HG03139 (cell line): ENCODE measurements around the gene FAM131B.

ENCODE experiments used
- ATAC-seq: cut with Tn5 transposase; IDR thresholded peaks from one replicate; pipeline ENCODE4 v1.9.1; 2021; ENCODE audit not compliant: unreplicated experiment

Gene FAM131B

GRCh38 chr7:143325240-143325639 is 37.3 kb downstream of the FAM131B start:
- ATAC-seq: no peak

DNA sequence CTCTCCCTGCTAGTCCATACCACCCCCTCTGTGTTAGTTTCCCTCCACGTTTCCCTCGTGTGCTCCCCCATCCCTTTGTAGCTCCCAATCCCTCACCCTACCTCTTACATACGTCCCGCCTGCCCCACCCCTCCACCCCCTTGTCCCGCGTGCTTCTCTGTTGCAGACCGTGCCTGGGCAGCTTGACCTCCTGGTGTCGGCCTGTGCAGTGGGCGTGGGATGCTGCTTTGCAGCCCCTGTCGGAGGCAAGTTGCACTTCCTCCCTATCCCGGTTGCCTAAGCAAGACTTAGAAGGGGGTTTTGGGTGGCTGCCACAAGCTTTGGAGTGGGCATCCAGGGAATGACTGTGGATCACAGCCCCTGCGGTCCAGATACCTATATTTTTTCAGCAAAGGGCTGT is 38.9 kb downstream of the FAM131B start:
- ATAC-seq: no peak

DNA sequence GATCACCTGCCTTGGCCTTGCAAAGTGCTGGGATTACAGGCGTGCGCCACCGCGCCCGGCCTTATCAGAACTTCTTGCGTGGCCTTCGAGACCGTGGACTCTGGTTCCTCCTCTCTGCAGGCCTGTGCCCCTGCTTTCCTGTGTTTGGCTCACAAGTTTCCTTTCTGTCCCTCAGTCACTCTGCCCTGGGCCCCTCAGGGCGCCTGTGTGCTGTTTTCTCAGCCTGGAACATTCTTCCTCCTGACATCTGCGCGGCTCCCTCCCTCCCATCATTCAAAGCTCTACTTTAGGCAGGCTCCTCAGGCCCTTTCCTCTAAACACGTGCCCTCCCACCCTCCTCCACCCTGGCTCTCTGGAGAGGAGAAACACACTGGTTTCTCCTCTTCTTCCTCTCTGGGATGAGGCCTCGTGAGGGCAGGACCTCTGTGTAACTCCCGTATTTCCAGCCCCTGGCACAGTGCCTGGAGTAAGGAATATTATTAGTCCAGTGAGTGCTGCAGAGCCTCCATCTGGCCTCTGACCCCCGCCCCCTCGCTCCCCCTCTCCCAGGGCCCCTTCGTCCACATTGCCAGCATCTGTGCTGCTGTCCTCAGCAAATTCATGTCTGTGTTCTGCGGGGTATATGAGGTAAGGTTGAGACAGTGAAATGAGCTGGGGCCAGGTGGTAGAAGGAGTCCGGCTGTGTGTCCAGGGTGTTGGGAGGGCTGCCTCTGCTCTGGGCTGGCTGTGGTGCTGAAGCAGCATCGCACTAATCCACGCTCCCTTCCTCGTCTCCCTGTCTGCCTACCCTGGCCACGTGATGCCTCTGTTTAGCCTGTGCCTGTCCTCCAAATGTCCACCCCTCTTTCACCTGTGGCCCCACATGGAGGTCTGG is 39.5 kb downstream of the FAM131B start:
- ATAC-seq: no peak

- ATAC-seq: no peak
Measured at GRCh38 chr7:143321734-143322133, 40.8 kb downstream of the FAM131B start.

DNA sequence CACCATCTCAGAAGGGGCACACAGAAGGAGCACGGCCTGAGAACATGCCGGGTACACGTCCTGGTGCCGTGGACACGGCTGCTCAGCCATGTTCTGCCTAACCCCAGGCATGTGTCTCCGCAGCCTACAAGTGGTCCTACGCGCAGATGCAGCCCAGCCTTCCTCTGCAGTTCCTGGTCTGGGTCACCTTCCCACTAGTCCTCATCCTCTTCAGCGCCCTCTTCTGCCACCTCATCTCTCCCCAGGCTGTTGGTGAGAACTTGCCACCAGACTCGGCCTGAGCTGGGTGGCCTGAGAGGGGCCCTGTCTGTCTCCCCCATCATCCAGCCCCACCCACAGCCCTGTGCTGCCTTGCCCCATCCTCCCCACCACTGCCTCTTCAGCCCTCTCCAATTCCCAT is 41.3 kb downstream of the FAM131B start:
- ATAC-seq: no peak

- no peak for ATAC-seq
Measured at GRCh38 chr7:143320620-143321019, 41.9 kb downstream of the FAM131B start.

DNA sequence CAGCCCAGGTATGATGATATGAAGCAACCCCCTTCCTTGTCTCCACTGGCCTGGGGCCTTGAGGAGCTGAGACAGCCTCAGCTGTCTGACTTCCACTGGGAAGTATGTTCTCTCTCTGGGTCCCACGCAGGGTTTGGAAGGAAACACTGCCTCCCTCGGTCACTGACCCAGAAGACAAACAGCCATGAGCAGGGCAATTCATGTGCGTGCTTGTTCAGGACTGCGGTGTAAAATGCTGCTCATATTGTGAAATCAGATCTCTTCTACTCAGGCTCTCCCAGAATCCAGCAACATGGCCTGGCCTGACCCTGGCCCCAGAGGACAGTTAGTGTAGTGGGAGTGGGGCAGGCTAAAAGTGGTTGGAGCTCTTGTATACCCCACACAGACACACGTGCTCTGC is 43.9 kb downstream of the FAM131B start:
- ATAC-seq: no peak

DNA sequence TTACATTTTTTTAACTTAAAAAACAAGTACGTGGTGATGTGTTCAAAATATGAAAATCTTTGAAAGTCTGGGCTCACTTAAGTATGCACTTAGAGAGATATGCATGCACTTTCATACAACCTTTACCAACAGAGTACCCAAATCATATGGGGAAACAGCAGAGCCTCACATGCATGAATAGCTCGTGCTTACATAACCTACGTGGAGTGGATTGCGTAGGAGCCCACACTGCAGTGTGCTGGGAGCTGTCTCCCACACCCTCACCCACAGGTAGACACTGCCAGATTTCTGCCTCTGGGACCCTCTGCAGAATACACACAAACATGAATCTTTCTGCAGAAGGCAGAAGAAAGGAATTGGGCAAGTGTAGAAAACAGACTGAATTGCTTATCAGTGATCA is 46.0 kb downstream of the FAM131B start:
- no peak for ATAC-seq

- ATAC-seq: no peak
Measured at GRCh38 chr7:143315776-143316175, 46.7 kb downstream of the FAM131B start, which contains the start of gene CLCN1. Gene CLCN1, plus strand, starts transcription at chr7:143316111. Its CDS starts 102 bp downstream, at chr7:143316213.

DNA sequence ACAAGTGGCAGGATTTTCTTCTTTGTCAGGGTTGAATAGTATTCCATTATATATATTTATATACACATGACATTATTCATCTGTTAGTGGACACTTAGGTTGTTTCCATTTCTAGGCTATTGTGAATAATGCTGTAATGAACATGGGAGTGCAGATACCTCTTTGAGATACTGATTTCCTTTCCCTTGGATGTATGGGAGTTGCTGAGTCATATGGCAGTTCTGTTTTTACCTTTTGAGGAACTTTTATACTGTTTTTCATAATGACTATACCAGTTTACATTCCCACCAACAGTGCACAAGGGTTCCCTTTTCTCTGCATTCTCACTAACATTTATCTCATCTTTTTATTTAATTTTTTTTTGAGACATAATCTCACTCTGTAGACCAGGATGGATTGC is 48.4 kb downstream of the FAM131B start:
- no peak for ATAC-seq

DNA sequence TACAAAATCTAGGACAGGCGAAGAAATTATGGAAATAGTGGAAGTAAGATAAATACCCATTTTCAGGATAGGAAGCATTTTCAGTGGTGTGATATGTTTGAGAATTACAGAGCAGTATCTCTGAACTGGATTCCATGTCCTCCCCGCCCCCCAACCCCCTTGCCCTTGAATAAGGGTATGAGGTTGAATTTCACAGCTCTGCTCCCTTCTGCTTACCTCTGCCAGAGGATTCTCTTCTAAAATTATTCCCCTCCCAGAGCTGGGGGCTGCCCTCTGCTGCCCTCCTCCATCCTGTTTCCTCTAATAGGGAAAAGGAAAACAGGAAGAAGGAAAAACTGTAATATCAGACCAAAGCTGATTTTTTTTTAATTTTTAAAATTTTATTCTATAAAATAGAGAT is 53.9 kb downstream of the FAM131B start:
- no peak for ATAC-seq

GRCh38 chr7:143305423-143306070 is 57.0 kb downstream of the FAM131B start:
- ATAC-seq: no peak

DNA sequence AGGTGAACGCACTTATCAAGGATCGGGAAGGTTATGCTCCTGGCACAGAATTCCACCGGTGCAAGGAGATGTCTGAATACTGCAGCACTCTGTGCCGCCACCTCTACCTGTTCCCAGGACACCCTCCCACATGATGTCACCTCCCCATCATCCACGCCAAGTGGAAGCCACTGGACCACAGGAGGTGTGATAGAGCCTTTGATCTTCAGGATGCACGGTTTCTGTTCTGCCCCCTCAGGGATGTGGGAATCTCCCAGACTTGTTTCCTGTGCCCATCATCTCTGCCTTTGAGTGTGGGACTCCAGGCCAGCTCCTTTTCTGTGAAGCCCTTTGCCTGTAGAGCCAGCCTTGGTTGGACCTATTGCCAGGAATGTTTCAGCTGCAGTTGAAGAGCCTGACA is 57.6 kb downstream of the FAM131B start:
- no peak for ATAC-seq

DNA sequence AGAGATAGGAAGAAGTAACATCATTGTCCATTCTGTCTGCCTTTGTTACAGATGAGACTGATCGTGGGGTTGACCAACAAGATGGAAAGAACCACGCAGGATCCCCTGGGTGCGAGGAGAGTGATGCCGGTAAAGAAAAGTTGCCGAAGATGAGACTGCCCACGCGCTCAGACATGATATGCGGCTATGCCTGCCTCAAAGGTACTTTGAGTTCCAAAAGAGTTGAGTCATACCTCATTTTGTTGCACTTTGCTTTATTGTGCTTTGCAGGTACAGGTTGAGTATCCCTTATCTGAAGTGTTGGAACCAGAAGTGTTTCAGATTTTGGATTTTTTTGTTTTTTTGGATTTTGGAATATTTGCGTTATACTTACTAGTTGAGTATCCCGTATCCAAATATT is 58.8 kb downstream of the FAM131B start:
- ATAC-seq: no peak
